HCT116 (cell line): Measurements from ENCODE around the gene GNA12.

Experiments used
- EZH2phosphoT487 ChIP-seq: fragments of 200-600 bp; IDR thresholded peaks from 2 replicates; pipeline ENCODE4 v1.6.1; 2018; ENCODE audit warnings: antibody characterized with exemption, borderline replicate concordance
- POLR2A ChIP-seq: IDR thresholded peaks from 2 replicates; pipeline ENCODE4 v1.7.0; 2011; ENCODE audit warnings: borderline replicate concordance; ENCODE audit not compliant: insufficient read depth, insufficient read length; ENCODE audit errors: extremely low read depth
- POLR2AphosphoS5 ChIP-seq: IDR thresholded peaks from 2 replicates; pipeline ENCODE4 v1.6.1; 2011; ENCODE audit warnings: mild to moderate bottlenecking, low read depth, low read length, moderate library complexity
- ZFX ChIP-seq: fragments of 450-650 bp; IDR thresholded peaks from 2 replicates; pipeline ENCODE4 v1.6.1; 2017
- TF ChIP-seq, protein P1 (sequence below), 3 experiments: fragments of 200-600 bp in 1 of 3; sonication (generic) in 1 of 3; IDR thresholded peaks in 2 of 3; conservative IDR thresholded peaks in 1 of 3; 2 replicates each; pipeline ENCODE4 v1.5.1; 2012 to 2017; ENCODE audit warnings: low read depth in 2 of 3, low read length in 2 of 3, antibody characterized with exemption in 1 of 3, borderline replicate concordance in 1 of 3, control low read depth in 1 of 3, mild to moderate bottlenecking in 1 of 3, mixed read lengths in 1 of 3, mixed run types in 1 of 3, moderate library complexity in 1 of 3; ENCODE audit not compliant: insufficient read depth in 1 of 3

DNA sequence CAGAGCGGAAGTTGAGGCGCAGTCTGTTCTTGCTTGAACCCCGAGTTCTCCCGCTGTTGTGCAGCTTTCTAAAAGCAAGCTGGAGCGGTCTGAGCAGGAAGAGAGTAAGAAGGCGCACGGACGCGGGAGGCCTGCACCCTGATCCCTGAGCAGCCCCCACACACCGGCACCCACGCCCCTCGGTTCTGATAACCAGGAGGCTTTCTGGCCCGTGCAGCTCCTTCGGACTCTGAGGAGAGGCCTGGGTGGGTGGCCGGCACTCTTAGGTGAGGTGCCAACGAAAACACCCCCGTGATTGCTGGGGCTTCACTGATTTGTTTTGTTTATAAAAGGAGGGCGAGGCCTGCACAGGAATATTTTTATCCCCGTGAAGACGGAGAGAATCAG is 127.2 kb downstream of the GNA12 start:
- TF ChIP-seq, protein P1, sequence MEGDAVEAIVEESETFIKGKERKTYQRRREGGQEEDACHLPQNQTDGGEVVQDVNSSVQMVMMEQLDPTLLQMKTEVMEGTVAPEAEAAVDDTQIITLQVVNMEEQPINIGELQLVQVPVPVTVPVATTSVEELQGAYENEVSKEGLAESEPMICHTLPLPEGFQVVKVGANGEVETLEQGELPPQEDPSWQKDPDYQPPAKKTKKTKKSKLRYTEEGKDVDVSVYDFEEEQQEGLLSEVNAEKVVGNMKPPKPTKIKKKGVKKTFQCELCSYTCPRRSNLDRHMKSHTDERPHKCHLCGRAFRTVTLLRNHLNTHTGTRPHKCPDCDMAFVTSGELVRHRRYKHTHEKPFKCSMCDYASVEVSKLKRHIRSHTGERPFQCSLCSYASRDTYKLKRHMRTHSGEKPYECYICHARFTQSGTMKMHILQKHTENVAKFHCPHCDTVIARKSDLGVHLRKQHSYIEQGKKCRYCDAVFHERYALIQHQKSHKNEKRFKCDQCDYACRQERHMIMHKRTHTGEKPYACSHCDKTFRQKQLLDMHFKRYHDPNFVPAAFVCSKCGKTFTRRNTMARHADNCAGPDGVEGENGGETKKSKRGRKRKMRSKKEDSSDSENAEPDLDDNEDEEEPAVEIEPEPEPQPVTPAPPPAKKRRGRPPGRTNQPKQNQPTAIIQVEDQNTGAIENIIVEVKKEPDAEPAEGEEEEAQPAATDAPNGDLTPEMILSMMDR (IDR thresholded peaks at IDR 0.05 in 2 of 3, conservative IDR thresholded peaks at IDR 0.05 in 1 of 3; ENCODE audit: borderline replicate concordance in 1 of 3, insufficient read depth in 1 of 3, low read depth in 2 of 3, low read length in 2 of 3) = no peak
- TF ChIP-seq ZFX (no peak), POLR2A (no peak), POLR2AphosphoS5 (no peak), EZH2phosphoT487 (no peak)
